Stimulated activated CD4-positive, alpha-beta T cell treated with anti-CD3 and anti-CD28 coated beads, TNF-alpha, amount 100 ng/mL, for 1 hour (primary cell): ENCODE measurements around the gene PHC1.
A peak's percentile ranks its signal among the peaks of the same experiment; 100 is the strongest.

Experiments used
- DNase-seq, 3 donors: peaks; one replicate each; pipeline ENCODE4 v3.0.0-alpha.2; 2020; ENCODE audit warnings: low read depth in 3 of 3, low spot score in 1 of 3

Gene PHC1

DNA sequence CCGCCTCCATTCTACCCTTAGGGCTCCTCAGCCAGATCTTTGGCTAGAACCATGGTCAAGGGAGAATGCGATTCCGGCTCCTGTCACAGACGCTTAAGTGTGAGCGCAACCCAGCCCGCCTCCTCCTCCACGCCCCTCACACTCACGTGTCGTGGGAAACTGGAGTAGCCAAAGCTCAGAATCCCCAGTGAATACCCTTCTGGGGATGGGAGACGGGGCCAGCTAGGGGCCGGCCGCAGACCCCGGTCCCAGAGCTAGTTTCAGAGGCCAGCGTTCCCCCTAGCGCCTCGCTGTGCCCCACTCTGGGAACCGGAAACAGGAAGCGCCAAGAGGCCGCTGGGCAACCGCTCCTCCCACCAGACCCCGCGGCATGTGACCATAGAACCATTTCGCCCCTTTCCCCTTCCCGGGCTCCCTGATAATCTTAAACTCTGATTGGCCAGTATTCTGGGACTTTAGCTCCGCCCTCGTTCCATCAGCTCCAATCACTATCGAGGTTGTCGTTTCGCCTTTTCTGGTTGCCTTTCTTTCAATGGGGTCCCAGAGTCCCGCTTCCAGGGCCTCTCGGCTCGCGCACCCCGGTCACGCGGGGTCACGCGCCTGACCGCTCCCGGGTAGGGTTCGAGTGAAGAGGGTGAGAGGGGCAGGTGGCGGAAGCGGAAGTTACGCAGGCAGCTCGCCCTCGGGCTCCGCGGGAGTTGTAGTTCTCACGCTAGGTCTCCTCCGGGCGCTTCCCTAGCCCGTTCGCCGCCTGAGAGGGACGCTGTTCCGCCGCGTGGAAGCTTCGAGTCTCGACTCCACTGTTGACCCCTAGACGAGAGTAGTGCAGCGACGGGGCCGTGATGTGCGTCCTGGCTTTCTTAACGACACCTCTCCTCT lies 35.3 kb downstream of the PHC1 start, which contains the start of gene M6PR:
TSS of gene M6PR (minus strand) at position 304 of the 879 bp plus-strand sequence. CDS start 3,241 bp downstream, outside the sequence.
- peak; percentile 69 to 82 (median 75) for DNase-seq

DNA sequence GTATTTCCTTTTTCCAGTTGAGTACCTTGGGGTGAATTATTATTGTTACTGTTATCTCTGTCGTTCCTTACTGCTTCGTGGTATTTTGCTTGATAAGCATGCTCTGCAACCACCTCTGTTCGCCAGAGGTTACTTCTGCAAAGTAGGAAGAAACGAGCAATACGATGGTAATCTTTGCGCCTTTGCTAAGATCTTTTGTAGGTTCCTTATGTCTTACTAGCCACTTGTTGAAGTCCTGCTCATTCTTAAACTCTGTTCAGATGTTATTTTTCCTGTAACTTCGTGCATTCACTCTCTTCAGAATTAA lies 35.9 kb downstream of the PHC1 start:
- DNase-seq: no peak

DNA sequence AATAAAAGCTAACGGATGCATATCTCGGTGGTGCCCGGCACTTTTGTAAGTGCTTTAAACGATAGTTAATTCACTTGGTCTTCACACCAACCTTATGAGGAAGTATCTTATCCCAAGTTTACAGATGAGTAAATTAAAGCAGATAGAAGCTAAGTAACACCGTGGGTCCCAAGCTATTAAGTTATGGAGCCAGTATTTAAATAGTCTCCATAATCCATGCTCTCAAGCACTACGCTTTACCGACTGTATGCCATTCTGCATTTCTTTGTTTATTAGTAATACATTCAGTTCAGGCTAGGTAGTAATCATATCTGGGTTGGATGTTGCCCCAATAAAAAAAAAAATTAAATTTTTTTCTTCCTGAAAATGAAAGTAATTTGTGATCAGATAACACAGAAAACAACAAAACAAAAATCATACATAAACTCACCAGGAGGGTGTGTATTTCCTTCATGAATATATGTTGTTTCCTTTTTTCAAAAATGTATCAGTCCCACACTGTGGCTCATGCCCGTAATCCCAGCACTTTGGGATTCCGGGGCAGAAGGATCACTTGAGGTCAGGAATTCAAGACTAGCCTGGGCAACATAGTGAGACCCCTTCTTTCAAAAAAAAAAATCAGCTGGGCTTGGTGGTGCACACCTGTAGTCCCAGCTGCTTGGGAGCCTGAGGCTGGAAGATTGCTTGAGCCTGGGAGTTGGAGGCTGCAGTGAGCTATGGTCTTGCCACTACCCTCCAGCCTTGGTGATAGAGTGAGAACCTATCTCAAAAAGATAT lies 36.6 kb downstream of the PHC1 start:
- DNase-seq: no peak

DNA sequence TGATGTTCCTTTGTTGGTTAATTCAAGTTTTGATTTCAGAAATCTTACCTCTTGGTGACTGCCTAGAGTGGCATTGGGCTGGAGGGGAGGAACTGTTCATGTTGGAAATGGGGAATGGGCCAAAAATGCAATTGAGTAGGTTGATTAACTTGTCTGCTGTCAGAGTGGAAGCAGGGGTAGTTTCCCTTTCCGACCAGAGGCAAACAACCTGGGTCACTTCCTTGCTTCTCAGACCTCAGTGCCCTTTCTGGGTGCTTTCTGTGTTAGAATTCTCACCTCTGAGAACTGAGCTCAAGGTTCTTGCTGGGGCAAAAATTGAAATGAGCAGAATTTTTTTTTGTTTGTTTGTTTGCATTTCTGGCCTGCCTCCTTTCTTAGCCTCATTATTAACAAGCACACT lies 37.4 kb downstream of the PHC1 start:
- DNase-seq: no peak

DNA sequence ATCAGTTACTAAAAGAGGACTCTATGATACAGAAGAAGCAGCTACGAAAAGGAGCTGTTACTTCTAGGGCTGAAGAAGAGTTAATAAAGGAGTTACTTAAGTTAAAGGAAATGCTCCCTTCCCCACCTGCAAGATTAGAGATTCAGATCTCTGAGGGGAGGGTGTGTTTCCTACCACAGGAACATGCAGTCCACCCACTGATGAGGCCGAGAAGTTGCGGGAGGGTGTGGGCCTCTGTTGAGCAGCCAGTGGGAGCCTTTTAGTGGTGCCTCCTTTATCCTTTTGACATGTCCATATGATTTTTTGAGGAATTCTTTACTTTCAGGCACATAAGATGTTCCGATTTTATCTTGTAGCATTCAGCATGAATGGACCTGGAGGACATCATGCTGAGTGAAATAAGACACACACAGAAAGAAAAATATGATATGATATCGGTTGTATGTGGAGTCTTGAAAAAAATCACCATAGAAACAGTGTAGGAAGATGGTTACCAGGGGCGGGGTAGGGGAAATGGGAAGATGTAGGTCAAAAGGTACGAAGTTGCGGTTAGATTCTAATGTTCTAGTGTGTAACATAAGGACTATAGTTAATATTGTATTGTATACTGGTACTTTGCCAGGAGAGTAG lies 39.6 kb downstream of the PHC1 start:
- no peak for DNase-seq

DNA sequence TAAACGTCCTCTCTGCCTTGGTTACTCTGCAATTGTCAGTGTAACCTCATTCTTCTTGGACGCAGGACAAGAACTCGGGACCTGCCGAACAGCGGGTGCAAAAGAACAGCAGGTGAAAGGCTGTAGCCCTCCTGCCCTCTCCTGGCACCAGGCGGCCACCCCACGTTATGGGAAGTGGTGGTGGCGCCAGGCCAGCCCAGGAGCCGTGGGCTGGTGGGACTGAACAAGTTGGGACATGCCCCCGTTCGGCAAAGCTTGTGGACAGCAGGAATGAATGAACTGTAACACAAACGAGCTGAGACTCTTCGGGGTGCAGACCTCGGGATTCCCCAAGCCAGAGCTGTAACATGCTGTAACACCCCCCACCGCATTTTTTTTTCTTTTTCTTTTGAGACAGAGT lies 41.8 kb downstream of the PHC1 start:
- no peak for DNase-seq

DNA sequence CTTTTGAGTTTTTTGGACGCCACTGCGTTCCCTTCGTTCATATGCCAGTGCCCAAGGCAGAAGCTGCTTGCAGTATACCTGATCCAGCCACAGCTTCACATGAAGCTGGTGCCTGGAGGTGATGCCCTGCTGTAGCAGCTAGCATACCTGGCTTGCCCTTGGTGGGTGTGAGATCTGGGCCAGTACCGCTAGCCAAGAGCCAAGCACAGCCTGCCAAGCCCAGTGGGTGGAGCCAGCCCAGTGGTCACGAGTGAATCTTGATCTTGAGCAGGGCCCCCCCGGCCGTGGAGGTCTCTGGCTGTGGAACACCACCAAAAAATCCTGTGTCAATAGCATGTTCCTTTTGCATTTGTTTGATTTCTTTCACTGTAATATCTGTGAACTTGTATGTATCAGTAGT lies 42.5 kb downstream of the PHC1 start:
- DNase-seq: no peak

DNA sequence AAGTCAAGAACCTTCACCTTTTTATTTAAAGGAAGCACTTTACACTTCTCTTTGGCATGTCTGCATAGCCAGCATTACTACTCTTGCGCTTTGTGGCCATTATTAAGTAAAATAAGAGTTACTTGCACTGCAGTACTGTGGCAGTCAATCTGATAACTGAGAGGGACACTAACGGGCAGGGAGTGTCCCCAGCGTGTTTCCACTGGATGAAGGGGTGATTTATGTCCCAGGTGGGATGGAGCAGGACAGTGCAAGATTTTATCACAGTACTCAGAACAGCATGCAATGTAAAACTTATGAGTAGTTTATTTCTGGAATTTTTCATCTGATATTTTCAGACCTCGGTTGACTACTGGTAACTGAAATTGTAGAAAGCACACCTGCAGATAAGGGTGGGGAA lies 43.3 kb downstream of the PHC1 start:
- DNase-seq: no peak

DNA sequence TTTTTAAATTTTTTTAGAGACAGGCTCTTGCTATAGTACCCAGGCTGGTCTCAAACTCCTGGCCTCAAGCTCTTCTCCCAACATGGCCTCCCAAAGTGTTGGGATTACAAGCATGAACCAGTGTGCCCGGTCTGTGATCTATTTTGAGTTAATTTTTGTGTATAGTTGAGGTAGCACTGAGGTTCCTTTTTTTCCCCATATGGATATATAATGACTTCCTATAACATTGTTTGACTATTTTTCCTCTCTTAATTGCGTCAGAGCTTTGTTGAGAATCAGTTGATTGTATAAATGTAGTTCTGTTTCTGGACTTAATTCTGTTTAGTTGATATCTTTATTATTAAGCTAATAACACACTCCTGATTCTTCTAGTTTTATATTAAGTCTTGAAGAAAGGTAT lies 43.8 kb downstream of the PHC1 start:
- DNase-seq: no peak

DNA sequence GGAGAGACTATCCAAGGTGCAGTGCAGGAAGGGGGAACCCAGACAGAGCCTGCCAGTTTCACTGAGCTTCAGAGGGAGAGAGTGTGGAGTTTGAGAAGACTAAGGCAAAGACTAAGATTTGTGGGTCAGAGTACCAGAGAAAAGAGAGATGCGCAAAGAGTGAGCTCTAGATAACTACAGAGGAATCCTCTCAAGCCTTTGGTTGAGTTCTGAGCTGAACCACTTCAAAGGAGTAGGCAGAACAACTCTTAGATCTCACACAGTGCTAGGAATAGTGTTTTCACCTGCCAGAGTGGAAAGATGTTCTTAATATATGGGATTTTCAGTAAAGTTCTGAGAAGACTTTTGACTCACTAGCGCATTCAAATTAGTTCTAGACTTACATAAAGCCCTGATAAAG lies 45.9 kb downstream of the PHC1 start:
- DNase-seq: no peak

DNA sequence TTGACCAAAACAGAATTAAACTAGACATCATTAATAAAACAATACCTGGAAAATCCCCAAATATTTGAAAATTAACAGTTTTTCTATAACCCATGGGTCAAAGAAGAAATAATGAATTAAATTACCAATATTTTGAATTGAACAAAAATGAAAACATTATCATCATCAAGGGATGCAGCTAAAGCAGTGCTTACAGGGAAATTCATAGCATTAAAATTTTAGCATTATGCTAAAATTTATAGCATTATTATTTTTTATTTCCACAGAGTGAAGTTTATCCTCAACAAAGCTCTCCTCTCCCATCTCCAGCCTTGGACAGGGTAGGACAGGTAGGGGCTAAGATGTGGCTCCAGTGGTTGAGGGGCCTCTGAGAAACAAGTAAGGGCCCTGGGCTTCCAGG lies 54.5 kb downstream of the PHC1 start:
- DNase-seq: no peak

DNA sequence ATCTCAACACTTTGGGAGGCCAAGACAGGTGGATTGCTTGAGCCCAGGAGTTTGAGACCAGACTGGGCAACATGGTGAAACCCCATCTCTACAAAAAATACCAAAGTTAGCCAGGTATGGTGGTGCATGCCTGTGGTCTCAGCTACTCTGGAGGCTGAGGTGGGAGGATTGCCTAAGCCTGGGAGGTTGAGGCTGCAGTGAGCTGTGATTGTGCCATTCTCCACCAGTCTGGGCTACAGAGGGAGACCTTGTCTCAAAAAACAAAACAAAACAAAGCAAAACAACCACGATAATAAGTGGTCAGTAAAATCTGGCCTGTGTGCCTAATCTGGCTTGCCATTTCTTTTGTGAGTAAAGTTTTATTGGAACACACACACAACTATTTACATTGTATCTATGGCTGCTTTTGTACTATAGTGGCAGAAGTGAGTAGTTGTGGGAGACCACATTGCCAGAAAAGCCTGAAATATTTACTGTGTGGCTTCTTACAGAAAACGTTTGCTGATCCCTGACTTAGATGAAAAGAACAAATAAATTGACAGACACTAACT lies 55.6 kb downstream of the PHC1 start:
- DNase-seq: no peak

DNA sequence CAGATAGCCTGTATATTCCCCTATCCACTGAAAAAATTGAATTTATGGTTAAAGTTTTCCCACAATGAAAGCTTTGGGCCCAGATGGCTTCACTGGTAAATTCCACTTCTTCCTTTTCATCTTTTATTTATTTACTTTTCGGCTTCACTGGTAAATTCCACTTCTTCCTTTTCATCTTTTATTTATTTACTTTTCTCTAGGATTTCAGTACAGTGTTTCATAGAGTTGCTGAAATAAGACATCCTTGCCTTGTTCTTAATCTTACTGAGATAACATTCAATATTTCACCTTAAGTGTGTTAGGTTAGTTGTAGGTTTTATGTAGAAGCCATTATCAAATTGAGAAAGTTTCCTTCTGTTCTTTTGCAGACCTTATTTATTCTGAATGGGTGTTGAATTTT lies 56.1 kb downstream of the PHC1 start:
- DNase-seq: no peak

DNA sequence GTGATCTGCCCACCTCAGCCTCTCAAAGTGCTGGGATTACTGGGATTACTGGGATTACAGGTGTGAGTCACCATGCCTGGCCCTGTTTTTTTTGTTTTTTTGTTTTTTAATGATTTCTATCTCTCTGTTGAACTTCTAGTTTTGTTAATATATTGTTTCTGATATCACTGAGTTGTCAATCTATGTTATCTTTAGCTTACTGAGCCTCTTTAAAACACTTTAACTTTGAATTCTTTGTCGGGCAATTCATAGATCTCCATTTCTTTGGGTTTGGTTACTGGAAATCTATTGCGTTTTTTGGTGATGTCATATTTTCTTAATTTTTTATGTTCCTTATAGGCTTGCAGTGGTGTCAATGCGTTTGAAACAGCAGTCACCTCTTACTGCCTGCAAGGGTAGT lies 65.8 kb downstream of the PHC1 start:
- DNase-seq: no peak

DNA sequence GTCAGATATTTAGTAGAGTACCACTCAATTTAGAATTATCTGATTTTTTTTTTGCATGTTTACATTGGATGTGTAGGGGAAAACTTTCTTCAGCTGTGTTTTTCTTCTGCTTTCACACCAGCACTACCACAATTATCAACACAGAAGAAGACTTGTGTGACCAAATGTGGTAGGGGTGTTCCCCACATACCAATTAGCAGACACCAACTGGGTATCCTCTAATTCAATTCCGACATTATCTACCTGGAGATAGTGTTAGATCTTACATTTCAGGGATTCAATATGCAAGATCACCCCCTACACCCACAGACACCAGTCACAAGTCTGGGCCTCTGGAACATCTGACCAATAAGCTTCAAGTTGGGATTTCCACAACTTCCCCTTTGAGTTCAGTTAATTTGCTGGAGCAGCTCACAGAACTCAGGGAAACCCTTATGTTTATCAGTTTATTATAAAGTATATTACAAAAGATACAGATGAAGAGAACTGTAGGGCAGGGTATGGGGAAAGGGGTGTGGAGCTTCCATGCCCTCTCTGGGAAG lies 71.0 kb downstream of the PHC1 start:
- no peak for DNase-seq

DNA sequence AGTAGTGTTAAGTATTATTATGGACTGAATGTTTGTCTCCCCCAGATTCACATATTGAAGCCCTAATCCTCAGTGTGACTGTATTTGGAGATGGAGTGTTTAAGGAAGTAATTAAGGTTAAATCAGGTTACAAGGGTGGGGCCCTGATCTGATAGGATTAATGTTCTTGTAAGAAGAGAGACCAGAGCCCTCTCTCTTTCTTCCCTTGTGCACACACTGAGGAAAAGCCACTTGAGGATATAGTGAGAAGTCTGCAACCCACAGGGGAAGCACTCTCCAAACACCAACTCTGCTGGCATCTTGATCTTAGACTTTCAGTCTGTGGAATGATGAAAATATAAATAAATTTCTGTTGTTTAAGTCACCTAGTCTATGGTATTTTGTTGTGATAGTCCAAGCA lies 72.9 kb downstream of the PHC1 start:
- no peak for DNase-seq

DNA sequence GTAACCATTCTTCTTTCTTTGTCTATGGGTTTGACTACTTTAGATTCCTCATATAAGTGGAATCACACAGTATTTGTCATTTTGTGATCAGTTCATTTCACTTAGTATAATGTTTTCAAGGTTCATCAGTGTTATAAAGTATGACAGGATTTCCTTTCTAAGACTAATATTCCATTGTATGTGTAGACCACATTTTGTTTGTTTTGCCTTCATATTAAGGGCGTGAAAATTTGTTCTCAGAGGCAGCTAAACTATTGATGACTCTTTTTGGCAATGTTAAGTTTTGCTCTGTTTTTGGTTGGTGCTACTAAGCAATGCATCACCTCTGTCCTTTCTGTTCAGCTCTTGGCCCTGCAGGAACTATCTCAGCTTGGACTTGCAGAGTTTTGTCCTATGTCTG lies 73.4 kb downstream of the PHC1 start:
- DNase-seq: no peak

DNA sequence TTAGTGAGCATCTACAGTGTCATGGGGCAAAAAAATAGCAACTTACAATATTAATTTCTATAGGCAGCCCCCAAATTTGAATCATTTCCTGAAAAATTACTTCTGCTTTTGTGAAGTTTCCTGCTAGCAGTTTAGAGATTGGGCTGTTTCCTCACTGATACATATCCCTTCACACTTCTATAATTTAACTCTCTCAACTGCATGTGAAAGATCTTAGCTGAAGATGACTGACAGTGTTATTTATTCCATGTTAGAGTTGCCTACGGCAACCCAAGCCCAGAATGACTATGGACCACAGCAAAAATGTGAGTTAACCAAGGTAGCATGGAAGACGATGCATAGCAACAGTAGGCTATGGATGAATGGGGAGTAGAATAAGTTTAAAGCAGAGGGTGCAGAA lies 75.1 kb downstream of the PHC1 start, which contains the start of gene KLRG1:
TSS of gene KLRG1 (plus strand) at position 134 of the 400 bp plus-strand sequence. CDS start at position 224, 90 bp downstream.
- DNase-seq: no peak
